ENCODE results near the gene RNF212. TPM values are rescaled to one million over a fixed set of nuclear protein-coding genes. Genes with fewer than 3 reads are reported as not detected.

Gene RNF212
- total RNA-seq, 1 donor from 2014 or later, result 3.3 TPM

DNA sequence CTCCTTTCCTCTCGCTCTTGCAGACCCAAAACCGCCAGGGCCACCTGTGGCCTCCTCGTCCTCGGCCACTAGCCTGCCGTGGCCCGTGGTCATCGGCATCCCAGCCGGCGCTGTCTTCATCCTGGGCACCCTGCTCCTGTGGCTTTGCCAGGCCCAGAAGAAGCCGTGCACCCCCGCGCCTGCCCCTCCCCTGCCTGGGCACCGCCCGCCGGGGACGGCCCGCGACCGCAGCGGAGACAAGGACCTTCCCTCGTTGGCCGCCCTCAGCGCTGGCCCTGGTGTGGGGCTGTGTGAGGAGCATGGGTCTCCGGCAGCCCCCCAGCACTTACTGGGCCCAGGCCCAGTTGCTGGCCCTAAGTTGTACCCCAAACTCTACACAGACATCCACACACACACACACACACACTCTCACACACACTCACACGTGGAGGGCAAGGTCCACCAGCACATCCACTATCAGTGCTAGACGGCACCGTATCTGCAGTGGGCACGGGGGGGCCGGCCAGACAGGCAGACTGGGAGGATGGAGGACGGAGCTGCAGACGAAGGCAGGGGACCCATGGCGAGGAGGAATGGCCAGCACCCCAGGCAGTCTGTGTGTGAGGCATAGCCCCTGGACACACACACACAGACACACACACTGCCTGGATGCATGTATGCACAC, 88.3 kb downstream of the RNF212 start:
- no peak for DNase-seq (ENCODE audit: low spot score in 2 of 2)

DNA sequence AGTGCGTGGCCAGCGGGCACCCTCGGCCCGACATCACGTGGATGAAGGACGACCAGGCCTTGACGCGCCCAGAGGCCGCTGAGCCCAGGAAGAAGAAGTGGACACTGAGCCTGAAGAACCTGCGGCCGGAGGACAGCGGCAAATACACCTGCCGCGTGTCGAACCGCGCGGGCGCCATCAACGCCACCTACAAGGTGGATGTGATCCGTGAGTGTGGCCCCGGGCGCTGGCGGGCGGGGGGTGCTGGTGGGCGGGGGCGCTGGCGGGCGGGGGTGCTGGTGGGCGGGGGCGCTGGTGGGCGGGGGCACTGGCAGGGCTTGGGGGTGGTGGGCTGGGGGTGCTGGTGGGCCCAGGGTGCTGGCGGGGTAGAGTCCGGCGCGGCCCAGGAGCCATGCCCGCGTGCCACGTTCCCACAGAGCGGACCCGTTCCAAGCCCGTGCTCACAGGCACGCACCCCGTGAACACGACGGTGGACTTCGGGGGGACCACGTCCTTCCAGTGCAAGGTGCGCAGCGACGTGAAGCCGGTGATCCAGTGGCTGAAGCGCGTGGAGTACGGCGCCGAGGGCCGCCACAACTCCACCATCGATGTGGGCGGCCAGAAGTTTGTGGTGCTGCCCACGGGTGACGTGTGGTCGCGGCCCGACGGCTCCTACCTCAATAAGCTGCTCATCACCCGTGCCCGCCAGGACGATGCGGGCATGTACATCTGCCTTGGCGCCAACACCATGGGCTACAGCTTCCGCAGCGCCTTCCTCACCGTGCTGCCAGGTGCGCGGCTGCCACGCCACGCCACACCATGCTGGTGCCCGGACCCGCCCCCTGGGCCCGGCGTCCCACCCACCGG, 89.2 kb downstream of the RNF212 start:
- DNase-seq (ENCODE audit: low spot score in 2 of 2) (no peak), FAIRE-seq (no peak)

More for the DNA sequence above, 88.3 kb downstream of the RNF212 start:
- no peak for FAIRE-seq

DNA sequence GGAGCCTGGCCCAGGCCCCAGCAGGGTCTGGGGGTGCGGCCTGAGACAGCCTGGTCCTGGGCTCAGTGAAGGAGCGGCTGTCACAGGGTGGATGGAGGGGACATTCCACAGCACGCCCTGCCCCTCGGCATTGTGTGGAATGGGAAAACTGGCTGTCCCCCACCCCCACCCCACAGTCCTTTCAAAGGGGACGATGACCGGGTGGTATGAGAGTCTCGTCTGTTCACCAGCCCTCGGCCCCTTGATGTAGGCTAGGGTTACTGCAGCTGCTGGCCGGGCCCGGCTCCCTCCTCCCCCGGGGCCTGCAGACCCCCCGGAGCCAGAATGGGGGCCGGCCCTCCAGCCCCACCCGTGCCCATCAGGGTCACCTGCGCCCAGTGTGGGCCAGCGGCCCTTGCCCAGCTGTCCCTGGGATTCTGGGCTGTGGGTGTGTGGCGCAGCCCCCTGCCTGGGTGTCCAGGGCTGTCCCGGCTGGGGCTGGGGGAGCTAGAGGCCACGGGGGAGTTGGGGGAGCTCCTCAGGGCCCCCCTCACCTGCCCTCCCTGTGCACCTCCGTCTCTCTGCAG, 90.2 kb downstream of the RNF212 start:
- no peak for DNase-seq (ENCODE audit: low spot score in 2 of 2)
- FAIRE-seq, result no peak

DNA sequence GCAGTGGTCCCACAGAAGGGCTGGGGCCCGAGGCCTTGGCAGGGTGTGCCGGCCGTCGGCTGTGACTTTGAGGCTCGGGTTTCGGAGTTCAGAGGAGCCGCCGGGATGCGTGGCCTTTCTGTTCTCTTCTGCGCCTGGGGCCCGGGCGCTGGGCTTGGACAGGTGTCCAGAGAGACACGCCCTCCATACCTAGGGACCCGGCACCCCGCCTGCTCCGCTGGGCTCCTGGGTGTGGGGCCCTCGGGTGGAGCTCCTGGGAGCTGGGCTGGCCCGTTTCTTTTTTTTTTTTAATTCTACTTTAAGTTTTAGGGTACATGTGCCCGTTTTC, 90.7 kb downstream of the RNF212 start:
- DNase-seq (ENCODE audit: low spot score in 2 of 2) (no peak), FAIRE-seq (no peak)

- no peak for DNase-seq (ENCODE audit: low spot score in 2 of 2)
- FAIRE-seq, result no peak
Measured at GRCh38 chr4:1022051-1022738, 91.2 kb downstream of the RNF212 start.

Small RNAs within 50 kb of the gene (small RNA-seq; reads per million reads assigned to genes)
- not detected for gene RF00554

Other genes starting within 250 kb of the RNF212 start
- gene GAK, start 181.2 kb downstream of the RNF212 start, total RNA-seq, result 38.3 TPM
- gene TMEM175, start 181.1 kb downstream of the RNF212 start, total RNA-seq, result 18.8 TPM
- 6.1 TPM for gene DGKQ, start 140.0 kb downstream of the RNF212 start, total RNA-seq
- 6.1 TPM for gene IDUA, start 126.5 kb downstream of the RNF212 start, total RNA-seq
- 2.0 TPM for gene SLC26A1, start 120.2 kb downstream of the RNF212 start, total RNA-seq
- gene FGFRL1, start 101.9 kb downstream of the RNF212 start, total RNA-seq, result 2.0 TPM
- gene SPON2, start 59.0 kb upstream of the RNF212 start, total RNA-seq, result 6.1 TPM
- gene CTBP1, start 135.6 kb upstream of the RNF212 start, total RNA-seq, result 224 TPM
- 31.4 TPM for gene MAEA, start 176.3 kb upstream of the RNF212 start, total RNA-seq
- gene UVSSA, start 233.6 kb upstream of the RNF212 start, total RNA-seq, result 5.3 TPM